Measurements from ENCODE around the gene MTM1. TPM values are rescaled to one million over a fixed set of nuclear protein-coding genes. Genes with fewer than 3 reads are reported as not detected.

Gene MTM1
- total RNA-seq, 1 experiment from 2014 or later = 6.4 TPM

GRCh38 chrX:150703695-150703974 is 135.2 kb downstream of the MTM1 start:
- peaks cover 8 to 9% of the 10 kb centered on the region in 2 experiments; a peak in 3 of 4 replicates for H3K4me1 Mint-ChIP-seq
- Histone ChIP-seq H3K27me3 (ENCODE audit: insufficient read depth, low read length) (no peaks in the 10 kb centered on the region), H2BK120ac (ENCODE audit: low read depth, low read length, poor library complexity, severe bottlenecking) (no peak overlapping the region), H3K9me3 (ENCODE audit: control insufficient read depth, low read depth, low read length) (no peaks in the 10 kb centered on the region), H3K18ac (ENCODE audit: insufficient read length, low read depth, low read length) (no peak overlapping the region), H3K23me2 (ENCODE audit: insufficient read length, low read depth, low read length, poor library complexity, severe bottlenecking) (no peaks in the 10 kb centered on the region), H3K79me2 (ENCODE audit: insufficient read depth, low read length) (no peaks in the 10 kb centered on the region), H3K4me2 (ENCODE audit: insufficient read depth, insufficient read length, low read length) (no peak overlapping the region), H3K4me1 (ENCODE audit: insufficient read depth, low read length) (no peaks in the 10 kb centered on the region), H3K9ac (ENCODE audit: extremely low read depth, insufficient read length, low read length) (no peak overlapping the region), H2BK5ac (ENCODE audit: insufficient read length, low read length) (no peak overlapping the region), H3K79me1 (ENCODE audit: insufficient read depth, low read depth, low read length, poor library complexity, severe bottlenecking) (no peaks in the 10 kb centered on the region), H2BK15ac (ENCODE audit: low read depth, low read length) (no peak overlapping the region), H3K23ac (ENCODE audit: insufficient read length, low read depth, low read length) (no peak overlapping the region), H4K5ac (ENCODE audit: insufficient read length, low read depth, low read length) (no peak overlapping the region), H2AK5ac (ENCODE audit: insufficient read length, low read length) (no peak overlapping the region), H3K14ac (ENCODE audit: insufficient read depth, low read length) (no peak overlapping the region), H4K20me1 (ENCODE audit: control insufficient read depth, insufficient read depth, insufficient read length) (no peaks in the 10 kb centered on the region), H2BK20ac (ENCODE audit: low read depth, low read length, poor library complexity, severe bottlenecking) (no peak overlapping the region), H2BK12ac (ENCODE audit: insufficient read length, low read depth, low read length) (no peak overlapping the region), H4K91ac (ENCODE audit: insufficient read length, low read depth, low read length) (no peak overlapping the region), H3K56ac (ENCODE audit: insufficient read length, low read depth, low read length) (no peak overlapping the region), H2AFZ (ENCODE audit: low read length) (no peak overlapping the region), H3K4ac (ENCODE audit: low read depth, low read length) (no peak overlapping the region), H3K27ac (ENCODE audit: insufficient read length, low read depth, low read length) (no peak overlapping the region), H3T11ph (ENCODE audit: low read length) (no peak overlapping the region), H4K8ac (replicated peaks; ENCODE audit: insufficient read length, low read depth, low read length) (no peak overlapping the region)
- peaks cover 39 to 46% of the 10 kb centered on the region in 2 experiments for H3K9me3 Mint-ChIP-seq
- peaks cover 3 to 29% (median 12%) of the 10 kb centered on the region in 3 experiments for H3K36me3 Mint-ChIP-seq (ENCODE audit: insufficient read depth in 1 of 3, low read depth in 3 of 3)
- no peak for TF ChIP-seq CTCF (conservative IDR thresholded peaks at IDR 0.05)
- DNase-seq = no peak
- H3K27ac Mint-ChIP-seq = no peak overlapping the region
- H3K27me3 Mint-ChIP-seq (ENCODE audit: low read depth) = no peaks in the 10 kb centered on the region
- H3K4me3 Mint-ChIP-seq = no peak overlapping the region

Measured in H9 (cell line).